HG03095 (cell line): Measurements from ENCODE around the gene CALD1.

Experiments
- ATAC-seq: cut with Tn5 transposase; IDR thresholded peaks from one replicate; pipeline ENCODE4 v1.9.1; 2021; ENCODE audit warnings: moderate library complexity; ENCODE audit not compliant: unreplicated experiment

Gene CALD1

DNA sequence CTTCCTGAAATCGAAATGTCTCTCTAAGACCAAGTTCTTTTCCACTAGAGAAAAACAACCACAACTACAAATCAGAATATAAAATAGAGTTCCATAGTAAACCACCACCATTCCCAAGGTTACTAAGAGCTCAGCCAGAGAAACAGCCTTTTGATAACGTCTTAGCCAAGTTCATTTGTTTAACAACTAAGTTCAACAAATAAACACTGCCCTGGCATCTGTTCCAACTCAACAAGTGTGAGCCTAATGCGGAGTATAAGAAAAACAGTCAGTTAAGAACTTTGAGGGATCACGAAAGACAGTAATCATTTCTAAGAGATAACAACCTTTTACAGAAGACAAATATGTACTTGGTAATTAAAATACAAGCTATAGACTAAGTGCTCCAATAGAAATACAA is 77.3 kb downstream of the CALD1 start:
- ATAC-seq = no peak

- no peak for ATAC-seq
Measured at GRCh38 chr7:134857958-134858357, 78.5 kb downstream of the CALD1 start.

GRCh38 chr7:134859783-134860182 is 80.3 kb downstream of the CALD1 start:
- no peak for ATAC-seq

DNA sequence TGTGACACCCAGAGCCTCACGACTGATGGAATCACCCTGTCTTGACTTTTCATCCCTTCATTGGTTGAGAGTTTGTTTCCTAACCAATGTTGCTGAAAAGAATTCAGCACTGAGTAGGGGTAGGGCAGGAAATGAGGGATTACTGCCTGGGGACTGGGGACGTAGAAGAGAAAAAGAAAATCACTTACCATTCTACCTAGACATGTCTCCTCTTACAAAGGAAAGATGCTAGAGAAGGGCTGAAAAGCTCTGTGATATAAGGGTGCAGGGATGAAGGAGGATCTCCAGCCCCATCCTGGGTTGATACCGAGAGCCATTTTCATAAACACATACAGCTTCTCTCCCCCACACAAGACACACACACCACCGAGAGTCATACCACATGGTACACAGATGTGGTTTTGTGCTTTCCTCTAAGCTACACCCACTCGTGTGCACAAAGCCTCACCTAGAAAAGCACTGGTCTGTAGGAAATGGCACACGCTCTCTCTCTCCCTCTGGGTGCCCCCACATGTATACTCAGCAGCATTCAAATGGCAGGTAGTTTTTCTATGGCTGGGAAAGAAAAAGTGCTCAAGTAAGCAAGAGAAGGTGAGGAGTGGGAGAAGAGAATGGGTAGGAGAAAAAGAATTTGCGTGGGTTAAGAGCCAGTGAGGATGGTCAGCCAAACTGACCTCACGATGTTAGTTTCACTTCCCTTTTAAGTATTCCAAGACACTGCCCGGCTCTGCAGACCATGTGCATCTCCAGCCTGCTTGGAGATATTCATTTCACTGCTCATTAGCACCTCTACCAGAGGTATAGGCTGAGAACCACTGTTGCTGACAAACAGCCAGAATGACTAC is 85.8 kb downstream of the CALD1 start:
- ATAC-seq = peak; percentile 66

DNA sequence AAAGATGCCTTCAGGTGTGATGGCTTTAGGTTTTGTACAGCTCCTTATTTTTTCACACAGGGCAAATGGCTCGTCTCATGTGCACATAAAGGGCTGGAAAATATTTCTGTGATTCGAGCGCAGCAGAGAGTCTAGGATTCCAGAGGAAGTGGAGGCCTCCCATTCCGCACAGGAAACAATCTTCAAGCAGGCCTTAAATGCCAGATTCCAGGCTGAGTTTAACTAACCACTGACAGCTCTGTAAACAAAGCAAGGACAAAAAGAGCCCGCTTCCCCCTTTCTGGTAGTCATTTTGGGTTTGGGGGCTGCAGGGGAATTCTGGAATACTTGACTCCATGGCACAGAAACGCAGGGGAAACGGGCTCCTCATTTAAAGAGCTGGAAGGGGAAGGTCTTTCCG is 87.2 kb downstream of the CALD1 start:
- no peak for ATAC-seq

DNA sequence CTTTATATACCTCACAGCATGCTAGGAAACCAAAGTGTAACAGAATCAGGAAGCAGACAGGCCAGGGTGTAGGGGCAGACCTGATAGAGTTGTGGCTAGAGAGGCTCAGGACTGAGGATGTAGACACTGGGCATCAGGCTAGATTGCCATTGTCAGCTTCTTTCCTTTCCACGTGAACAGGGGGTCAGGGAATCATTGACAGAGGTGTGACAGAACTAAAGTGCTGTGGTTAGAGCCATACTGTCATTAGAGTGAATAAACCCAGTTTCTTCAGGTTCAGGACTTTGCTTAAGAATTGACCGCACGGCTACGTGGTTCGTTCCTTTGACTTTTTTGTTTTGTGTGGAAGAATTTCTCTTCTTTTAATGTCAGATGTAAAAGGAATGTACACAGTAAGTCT is 90.7 kb downstream of the CALD1 start:
- no peak for ATAC-seq

- no peak for ATAC-seq
Measured at GRCh38 chr7:134870781-134871180, 91.3 kb downstream of the CALD1 start.

- ATAC-seq = no peak
Measured at GRCh38 chr7:134873253-134873652, 93.8 kb downstream of the CALD1 start.

DNA sequence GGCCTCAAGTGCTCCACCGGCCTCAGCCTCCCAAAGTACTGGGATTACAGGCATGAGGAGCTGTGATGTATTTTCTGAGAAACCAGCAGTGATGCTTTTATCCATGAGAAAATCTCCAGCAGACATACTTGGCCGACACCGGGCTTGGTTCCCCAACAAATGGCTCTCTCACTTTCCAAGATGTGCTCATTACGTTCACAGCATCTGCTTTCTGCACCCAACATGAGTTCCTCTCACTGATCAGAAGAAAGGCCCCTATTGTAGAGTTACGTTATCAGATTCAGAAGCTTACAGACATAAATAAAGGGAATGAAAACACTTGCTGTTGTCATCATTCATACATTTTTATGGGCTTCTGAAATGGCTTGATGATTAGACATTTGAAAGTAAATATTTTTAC is 95.0 kb downstream of the CALD1 start:
- no peak for ATAC-seq

GRCh38 chr7:134875867-134876266 is 96.4 kb downstream of the CALD1 start:
- ATAC-seq = no peak

DNA sequence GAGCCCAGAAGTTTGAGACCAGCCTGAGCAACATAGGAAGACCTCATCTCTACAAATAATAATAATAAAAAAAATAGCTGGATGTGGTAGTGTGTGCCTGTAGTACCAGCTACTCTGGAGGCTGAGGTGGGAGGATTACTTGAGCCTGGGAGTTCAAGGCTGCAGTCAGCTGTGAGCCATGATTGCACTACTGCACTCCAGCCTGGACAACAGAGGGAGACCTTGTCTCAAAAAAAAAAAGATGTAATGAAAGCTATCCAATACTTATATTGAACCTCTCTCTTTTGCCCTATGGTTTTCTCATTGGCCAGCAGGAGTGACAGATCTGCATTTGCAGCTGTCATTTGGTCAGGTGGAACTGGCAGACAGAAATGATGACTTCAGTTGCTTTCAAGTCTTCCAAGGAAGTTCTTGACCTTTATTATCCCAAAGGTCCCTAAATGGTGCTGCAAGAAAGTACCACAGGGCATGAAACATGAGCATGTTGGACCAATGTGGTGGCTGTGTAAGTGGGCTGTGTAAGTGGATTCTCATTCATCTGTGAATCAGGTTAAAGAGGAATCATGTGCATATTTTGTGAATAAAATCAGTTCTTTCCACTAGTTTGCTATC is 99.4 kb downstream of the CALD1 start:
- ATAC-seq = no peak

DNA sequence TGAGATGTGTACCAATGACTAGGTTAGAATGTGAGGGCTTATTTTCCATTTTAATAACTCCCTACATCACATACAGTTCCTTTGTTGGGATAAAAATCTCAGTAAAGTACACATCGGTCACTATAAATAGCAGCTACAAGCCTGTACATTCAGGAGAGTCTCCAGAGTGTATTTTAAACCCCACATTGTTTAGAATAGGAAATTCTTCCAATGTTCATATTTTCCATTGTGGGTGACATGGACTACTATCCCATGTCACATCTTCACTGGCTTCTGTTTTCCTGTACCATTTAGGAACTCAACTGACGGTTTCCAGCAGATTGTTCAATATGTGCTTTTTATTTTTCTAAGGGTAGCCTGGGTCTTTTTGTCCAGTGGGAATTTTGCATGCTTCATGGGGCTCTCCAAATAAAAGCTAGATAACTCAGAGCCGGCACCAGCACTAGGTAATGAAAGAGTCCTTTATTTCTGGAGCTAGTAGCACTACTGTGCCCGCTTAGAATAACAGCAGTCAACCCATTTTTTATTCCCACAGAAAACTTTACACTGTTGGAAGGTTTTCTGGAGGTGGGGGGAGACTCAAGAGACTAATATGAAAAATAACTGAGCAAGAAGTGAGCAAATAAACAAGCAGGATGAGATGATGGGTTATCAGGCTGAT is 100.5 kb downstream of the CALD1 start:
- ATAC-seq = no peak

GRCh38 chr7:134882481-134882880 is 103.0 kb downstream of the CALD1 start:
- ATAC-seq = no peak

DNA sequence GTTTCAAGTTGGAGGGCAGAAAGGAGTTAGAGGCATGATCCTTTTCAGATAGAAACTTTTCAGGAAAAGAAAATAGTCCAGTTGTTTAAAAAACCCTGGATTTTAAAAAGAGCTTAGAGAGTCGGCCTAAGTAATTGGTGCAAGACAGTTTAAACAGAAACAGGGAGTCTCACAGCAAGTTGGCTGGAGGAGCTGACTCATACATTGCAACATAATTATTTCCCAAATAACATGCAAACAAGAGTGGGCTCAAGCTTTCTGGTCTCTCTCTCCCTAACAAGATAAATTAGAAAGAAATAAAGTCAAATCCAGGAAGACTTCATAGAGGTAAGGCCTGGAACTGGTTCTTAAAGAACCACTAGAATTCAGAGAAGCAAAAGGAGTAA is 106.5 kb downstream of the CALD1 start:
- no peak for ATAC-seq

GRCh38 chr7:134886353-134887057 is 107.1 kb downstream of the CALD1 start:
- no peak for ATAC-seq

- no peak for ATAC-seq
Measured at GRCh38 chr7:134887523-134887922, 108.1 kb downstream of the CALD1 start.

- no peak for ATAC-seq
Measured at GRCh38 chr7:134888141-134888740, 108.8 kb downstream of the CALD1 start.

- ATAC-seq = no peak
Measured at GRCh38 chr7:134890246-134891240, 111.1 kb downstream of the CALD1 start.

DNA sequence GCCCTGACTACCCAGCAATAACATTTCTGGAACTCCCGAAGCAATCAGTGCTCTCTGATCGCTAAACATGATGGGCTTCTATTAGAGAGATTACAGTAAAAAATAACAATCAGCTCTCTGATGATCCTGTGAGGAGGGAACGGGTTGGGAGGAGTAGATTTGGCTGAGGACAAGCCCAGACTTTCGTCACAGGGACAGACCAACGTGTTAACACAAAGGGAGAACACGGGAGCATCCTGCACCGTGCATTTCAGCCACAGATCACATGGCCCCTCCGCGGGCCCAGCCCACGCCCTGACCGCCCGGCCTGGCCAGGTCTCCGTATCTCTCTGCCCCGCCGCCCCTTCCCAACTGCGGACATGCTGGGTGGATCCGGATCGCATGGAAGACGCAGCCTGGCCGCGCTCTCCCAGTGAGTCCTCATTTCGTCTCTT is 111.8 kb downstream of the CALD1 start:
- ATAC-seq = no peak
